Esophagus muscularis mucosa (tissue), 4 donors: ENCODE data around the gene THRB.
"Not testable (repeated sequence)": the region's sequence is repeated elsewhere in the genome, so short reads cannot be mapped to it uniquely, and the experiment has no call there.

Source experiments
- CTCF ChIP-seq, 3 experiments: fragments of 200-600 bp in 2 of 3; fragments of 450-650 bp in 1 of 3; sonication (generic) in 2 of 3; IDR thresholded peaks; one replicate each; pipeline ENCODE4 v1.5.1; 2017 to 2019; ENCODE audit warnings: antibody characterized with exemption in 3 of 3, mild to moderate bottlenecking in 2 of 3, moderate library complexity in 1 of 3
- EP300 ChIP-seq: sonication (generic); formaldehyde crosslinking; IDR thresholded peaks from one replicate; pipeline ENCODE4 v1.6.1; 2017; ENCODE audit warnings: antibody characterized with exemption
- POLR2A ChIP-seq: fragments of 450-650 bp; IDR thresholded peaks from one replicate; pipeline ENCODE4 v1.6.1; 2017; ENCODE audit warnings: antibody characterized with exemption, moderate library complexity, mild to moderate bottlenecking, low read depth
- POLR2AphosphoS5 ChIP-seq, 2 donors: sonication (generic); formaldehyde crosslinking; IDR thresholded peaks; one replicate each; pipeline ENCODE4 v1.6.1; 2017; ENCODE audit warnings: antibody characterized with exemption in 2 of 2

- TF ChIP-seq CTCF (IDR thresholded peaks at IDR 0.05); POLR2AphosphoS5 (IDR thresholded peaks at IDR 0.05); POLR2A; EP300: not testable (repeated sequence)
Observed at GRCh38 chr3:24094818-24095217, 399.8 kb downstream of the THRB start.
